WTC11 (cell line): ENCODE data around the gene KRCC1. TPM values are rescaled to one million over a fixed set of nuclear protein-coding genes. Genes with fewer than 3 reads are reported as not detected.

Source experiments
- ATAC-seq: fragments of 200-7000 bp; cut with Tn5 transposase; 2 replicates; pipeline ENCODE4 v1.10.0; 2021; ENCODE audit warnings: mild to moderate bottlenecking, moderate library complexity
- CTCF ChIA-PET: fragments of 300-600 bp; sonication (Branson Sonifier 250); formaldehyde crosslinking; loops from one replicate; lab custom pipeline; 2021; ENCODE audit warnings: antibody characterized with exemption; lab: Charles Lee
- POLR2A ChIA-PET: fragments of 350-600 bp; sonication (Branson Sonifier 250); formaldehyde crosslinking; loops from one replicate; lab custom pipeline; 2021; ENCODE audit warnings: antibody characterized with exemption; lab: Charles Lee
- DNase-seq: peaks from one replicate; pipeline ENCODE4 v3.0.0; 2021; ENCODE audit warnings: low spot score
- H3K27ac Mint-ChIP-seq: 2 replicates; pipeline ENCODE4 v1.8.0; 2021; ENCODE audit warnings: mixed read lengths
- H3K27me3 Mint-ChIP-seq: 2 replicates; pipeline ENCODE4 v1.8.0; 2021; ENCODE audit warnings: low read depth, mild to moderate bottlenecking, moderate library complexity, mixed read lengths
- H3K36me3 Mint-ChIP-seq: 2 replicates; pipeline ENCODE4 v1.8.0; 2021; ENCODE audit warnings: mixed read lengths
- H3K4me1 Mint-ChIP-seq: 2 replicates; pipeline ENCODE4 v1.8.0; 2022; ENCODE audit warnings: mixed read lengths
- H3K4me3 Mint-ChIP-seq: 2 replicates; pipeline ENCODE4 v1.8.0; 2021; ENCODE audit warnings: mild to moderate bottlenecking, moderate library complexity, mixed read lengths
- H3K9me3 Mint-ChIP-seq: 2 replicates; pipeline ENCODE4 v1.8.0; 2021; ENCODE audit warnings: mixed read lengths
- ESRRA ChIP-seq: sonication (generic); formaldehyde crosslinking; IDR thresholded peaks from 2 replicates; pipeline ENCODE4 v1.8.1; 2022; ENCODE audit warnings: mild to moderate bottlenecking, missing genetic modification reagents, borderline replicate concordance
- ETV6 ChIP-seq: sonication (generic); formaldehyde crosslinking; IDR thresholded peaks from 2 replicates; pipeline ENCODE4 v1.8.1; 2022; ENCODE audit warnings: mild to moderate bottlenecking, missing genetic modification reagents
- GTF2I ChIP-seq: fragments of 250-450 bp; sonication (Bioruptor Pico); conservative IDR thresholded peaks from 2 replicates; pipeline ENCODE4 v1.4.0; 2021; ENCODE audit warnings: mild to moderate bottlenecking
- JUN ChIP-seq: sonication (generic); formaldehyde crosslinking; IDR thresholded peaks from 2 replicates; pipeline ENCODE4 v1.8.0; 2023; ENCODE audit warnings: mild to moderate bottlenecking, missing genetic modification reagents
- MLX ChIP-seq: sonication (generic); formaldehyde crosslinking; IDR thresholded peaks from 2 replicates; pipeline ENCODE4 v1.8.1; 2023; ENCODE audit warnings: mild to moderate bottlenecking, missing genetic modification reagents, moderate library complexity
- OVOL2 ChIP-seq: fragments of 250-450 bp; sonication (Bioruptor Pico); IDR thresholded peaks from 2 replicates; pipeline ENCODE4 v1.9.0; 2021; ENCODE audit warnings: mild to moderate bottlenecking, borderline replicate concordance
- RORB ChIP-seq: fragments of 250-450 bp; sonication (Bioruptor Pico); IDR thresholded peaks from 2 replicates; pipeline ENCODE4 v1.9.0; 2021; ENCODE audit warnings: mild to moderate bottlenecking
- SMAD4 ChIP-seq: sonication (generic); formaldehyde crosslinking; IDR thresholded peaks from 2 replicates; pipeline ENCODE4 v1.8.0; 2022; ENCODE audit warnings: mild to moderate bottlenecking, missing genetic modification reagents
- TEAD4 ChIP-seq: sonication (generic); formaldehyde crosslinking; IDR thresholded peaks from 2 replicates; pipeline ENCODE4 v1.8.0; 2022; ENCODE audit warnings: mild to moderate bottlenecking, missing genetic modification reagents
- USF2 ChIP-seq: sonication (generic); formaldehyde crosslinking; IDR thresholded peaks from 2 replicates; pipeline ENCODE4 v1.8.1; 2023; ENCODE audit warnings: mild to moderate bottlenecking, missing genetic modification reagents, moderate library complexity
- ZNF138 ChIP-seq: sonication (generic); formaldehyde crosslinking; conservative IDR thresholded peaks from 2 replicates; pipeline ENCODE4 v1.8.1; 2022; ENCODE audit warnings: mild to moderate bottlenecking, moderate library complexity, missing genetic modification reagents
- ZNF512 ChIP-seq: sonication (generic); formaldehyde crosslinking; IDR thresholded peaks from 2 replicates; pipeline ENCODE4 v1.8.1; 2022; ENCODE audit warnings: missing genetic modification reagents, borderline replicate concordance
- ZNF671 ChIP-seq: fragments of 250-450 bp; sonication (Bioruptor Pico); IDR thresholded peaks from 2 replicates; pipeline ENCODE4 v1.8.0; 2021; ENCODE audit warnings: mild to moderate bottlenecking
- total RNA-seq: library from RNA; stranded (reverse); gene quantifications from 3 replicates; pipeline ENCODE4 v1.2.3, GENCODE V29; 2021
- TF ChIP-seq, protein P1 (sequence below): fragments of 250-450 bp; sonication (Bioruptor Pico); IDR thresholded peaks from 2 replicates; pipeline ENCODE4 v2.1.2; 2022; ENCODE audit warnings: mild to moderate bottlenecking, moderate library complexity
- TF ChIP-seq, protein P2 (sequence below): sonication (generic); formaldehyde crosslinking; IDR thresholded peaks from 2 replicates; pipeline ENCODE4 v1.8.1; 2022; ENCODE audit warnings: mild to moderate bottlenecking, moderate library complexity, missing genetic modification reagents
- TF ChIP-seq, protein P3 (sequence below): sonication (generic); formaldehyde crosslinking; IDR thresholded peaks from 2 replicates; pipeline ENCODE4 v1.8.1; 2023; ENCODE audit warnings: mild to moderate bottlenecking, missing genetic modification reagents
- TF ChIP-seq, protein P4 (sequence below): sonication (generic); formaldehyde crosslinking; IDR thresholded peaks from 2 replicates; pipeline ENCODE4 v1.8.0; 2022; ENCODE audit warnings: mild to moderate bottlenecking, missing genetic modification reagents
- TF ChIP-seq, protein P5 (sequence below): sonication (generic); formaldehyde crosslinking; conservative IDR thresholded peaks from 2 replicates; pipeline ENCODE4 v1.8.1; 2023; ENCODE audit warnings: mild to moderate bottlenecking, low read depth, missing genetic modification reagents, moderate library complexity
- TF ChIP-seq, protein P6 (sequence below): fragments of 250-450 bp; sonication (Bioruptor Pico); IDR thresholded peaks from 2 replicates; pipeline ENCODE4 v1.9.0; 2021; ENCODE audit warnings: mild to moderate bottlenecking

The KRCC1 gene
- total RNA-seq, 1 experiment from 2014 or later = 7.6 TPM

- TF ChIP-seq, protein P1, sequence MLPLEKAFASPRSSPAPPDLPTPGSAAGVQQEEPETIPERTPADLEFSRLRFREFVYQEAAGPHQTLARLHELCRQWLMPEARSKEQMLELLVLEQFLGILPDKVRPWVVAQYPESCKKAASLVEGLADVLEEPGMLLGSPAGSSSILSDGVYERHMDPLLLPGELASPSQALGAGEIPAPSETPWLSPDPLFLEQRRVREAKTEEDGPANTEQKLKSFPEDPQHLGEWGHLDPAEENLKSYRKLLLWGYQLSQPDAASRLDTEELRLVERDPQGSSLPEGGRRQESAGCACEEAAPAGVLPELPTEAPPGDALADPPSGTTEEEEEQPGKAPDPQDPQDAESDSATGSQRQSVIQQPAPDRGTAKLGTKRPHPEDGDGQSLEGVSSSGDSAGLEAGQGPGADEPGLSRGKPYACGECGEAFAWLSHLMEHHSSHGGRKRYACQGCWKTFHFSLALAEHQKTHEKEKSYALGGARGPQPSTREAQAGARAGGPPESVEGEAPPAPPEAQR (CRISPR knock-in tag) = no peak
- TF ChIP-seq RORB (CRISPR knock-in tag) (no peak), ZNF512 (no peak), OVOL2 (CRISPR knock-in tag) (no peak)
These were observed 23.4 kb downstream of the KRCC1 start (continued) for GRCh38 chr2:88032070-88032702.

DNA sequence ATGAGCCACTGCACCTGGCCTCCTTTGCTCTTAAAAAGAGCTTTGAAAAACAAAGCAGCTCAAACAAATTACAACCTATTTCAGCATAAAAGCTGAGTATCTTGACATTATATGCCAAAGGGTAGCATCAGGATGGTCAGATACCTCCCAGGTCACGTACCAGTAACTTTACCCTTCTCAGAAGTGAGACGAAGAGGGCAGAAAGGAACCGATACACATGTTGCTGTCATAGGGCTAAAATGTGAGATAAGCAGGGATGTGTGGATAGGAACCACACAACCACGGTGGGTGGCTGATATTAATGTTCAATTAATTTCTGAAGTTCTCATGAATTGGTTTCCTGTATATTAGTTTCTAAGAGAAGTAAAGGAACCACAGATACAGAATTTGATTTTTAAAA is 26.7 kb downstream of the KRCC1 start:
- Mint-ChIP-seq H3K4me3 (no peak overlapping the region), H3K27ac (no peak overlapping the region), H3K27me3 (no peaks in the 10 kb centered on the region), H3K4me1 (peaks cover 32% of the 10 kb centered on the region), H3K9me3 (no peaks in the 10 kb centered on the region), H3K36me3 (peaks cover 5% of the 10 kb centered on the region; the same call in 1 of the 2 replicates)
- POLR2A ChIA-PET = interaction anchor here (0.7 kb wide), 1 partner anchor 26 kb away, joined by 5 read pairs; no protein-coding TSS in a partner anchor
- DNase-seq (no peak), ATAC-seq (no peak)
- no peak for TF ChIP-seq ZNF671
- no peak for TF ChIP-seq MLX (CRISPR knock-in tag)
- TF ChIP-seq, protein P2, sequence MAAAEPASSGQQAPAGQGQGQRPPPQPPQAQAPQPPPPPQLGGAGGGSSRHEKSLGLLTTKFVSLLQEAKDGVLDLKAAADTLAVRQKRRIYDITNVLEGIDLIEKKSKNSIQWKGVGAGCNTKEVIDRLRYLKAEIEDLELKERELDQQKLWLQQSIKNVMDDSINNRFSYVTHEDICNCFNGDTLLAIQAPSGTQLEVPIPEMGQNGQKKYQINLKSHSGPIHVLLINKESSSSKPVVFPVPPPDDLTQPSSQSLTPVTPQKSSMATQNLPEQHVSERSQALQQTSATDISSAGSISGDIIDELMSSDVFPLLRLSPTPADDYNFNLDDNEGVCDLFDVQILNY (CRISPR knock-in tag) = no peak
- TF ChIP-seq JUN (CRISPR knock-in tag) = no peak
- TF ChIP-seq ETV6 (CRISPR knock-in tag) = no peak
- no peak for TF ChIP-seq TEAD4 (CRISPR knock-in tag)
- no peak for TF ChIP-seq ESRRA
- TF ChIP-seq SMAD4 (CRISPR knock-in tag) = no peak
- TF ChIP-seq USF2 (CRISPR knock-in tag) = no peak
- TF ChIP-seq, protein P1 (CRISPR knock-in tag) = no peak
- TF ChIP-seq ZNF138 (CRISPR knock-in tag) = no peak
- TF ChIP-seq, protein P3, sequence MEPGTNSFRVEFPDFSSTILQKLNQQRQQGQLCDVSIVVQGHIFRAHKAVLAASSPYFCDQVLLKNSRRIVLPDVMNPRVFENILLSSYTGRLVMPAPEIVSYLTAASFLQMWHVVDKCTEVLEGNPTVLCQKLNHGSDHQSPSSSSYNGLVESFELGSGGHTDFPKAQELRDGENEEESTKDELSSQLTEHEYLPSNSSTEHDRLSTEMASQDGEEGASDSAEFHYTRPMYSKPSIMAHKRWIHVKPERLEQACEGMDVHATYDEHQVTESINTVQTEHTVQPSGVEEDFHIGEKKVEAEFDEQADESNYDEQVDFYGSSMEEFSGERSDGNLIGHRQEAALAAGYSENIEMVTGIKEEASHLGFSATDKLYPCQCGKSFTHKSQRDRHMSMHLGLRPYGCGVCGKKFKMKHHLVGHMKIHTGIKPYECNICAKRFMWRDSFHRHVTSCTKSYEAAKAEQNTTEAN = no peak
- TF ChIP-seq, protein P4, sequence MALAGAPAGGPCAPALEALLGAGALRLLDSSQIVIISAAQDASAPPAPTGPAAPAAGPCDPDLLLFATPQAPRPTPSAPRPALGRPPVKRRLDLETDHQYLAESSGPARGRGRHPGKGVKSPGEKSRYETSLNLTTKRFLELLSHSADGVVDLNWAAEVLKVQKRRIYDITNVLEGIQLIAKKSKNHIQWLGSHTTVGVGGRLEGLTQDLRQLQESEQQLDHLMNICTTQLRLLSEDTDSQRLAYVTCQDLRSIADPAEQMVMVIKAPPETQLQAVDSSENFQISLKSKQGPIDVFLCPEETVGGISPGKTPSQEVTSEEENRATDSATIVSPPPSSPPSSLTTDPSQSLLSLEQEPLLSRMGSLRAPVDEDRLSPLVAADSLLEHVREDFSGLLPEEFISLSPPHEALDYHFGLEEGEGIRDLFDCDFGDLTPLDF = no peak
- TF ChIP-seq, protein P5, sequence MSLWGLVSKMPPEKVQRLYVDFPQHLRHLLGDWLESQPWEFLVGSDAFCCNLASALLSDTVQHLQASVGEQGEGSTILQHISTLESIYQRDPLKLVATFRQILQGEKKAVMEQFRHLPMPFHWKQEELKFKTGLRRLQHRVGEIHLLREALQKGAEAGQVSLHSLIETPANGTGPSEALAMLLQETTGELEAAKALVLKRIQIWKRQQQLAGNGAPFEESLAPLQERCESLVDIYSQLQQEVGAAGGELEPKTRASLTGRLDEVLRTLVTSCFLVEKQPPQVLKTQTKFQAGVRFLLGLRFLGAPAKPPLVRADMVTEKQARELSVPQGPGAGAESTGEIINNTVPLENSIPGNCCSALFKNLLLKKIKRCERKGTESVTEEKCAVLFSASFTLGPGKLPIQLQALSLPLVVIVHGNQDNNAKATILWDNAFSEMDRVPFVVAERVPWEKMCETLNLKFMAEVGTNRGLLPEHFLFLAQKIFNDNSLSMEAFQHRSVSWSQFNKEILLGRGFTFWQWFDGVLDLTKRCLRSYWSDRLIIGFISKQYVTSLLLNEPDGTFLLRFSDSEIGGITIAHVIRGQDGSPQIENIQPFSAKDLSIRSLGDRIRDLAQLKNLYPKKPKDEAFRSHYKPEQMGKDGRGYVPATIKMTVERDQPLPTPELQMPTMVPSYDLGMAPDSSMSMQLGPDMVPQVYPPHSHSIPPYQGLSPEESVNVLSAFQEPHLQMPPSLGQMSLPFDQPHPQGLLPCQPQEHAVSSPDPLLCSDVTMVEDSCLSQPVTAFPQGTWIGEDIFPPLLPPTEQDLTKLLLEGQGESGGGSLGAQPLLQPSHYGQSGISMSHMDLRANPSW (CRISPR knock-in tag) = no peak
- no peak for TF ChIP-seq OVOL2 (CRISPR knock-in tag)
- TF ChIP-seq, protein P6, sequence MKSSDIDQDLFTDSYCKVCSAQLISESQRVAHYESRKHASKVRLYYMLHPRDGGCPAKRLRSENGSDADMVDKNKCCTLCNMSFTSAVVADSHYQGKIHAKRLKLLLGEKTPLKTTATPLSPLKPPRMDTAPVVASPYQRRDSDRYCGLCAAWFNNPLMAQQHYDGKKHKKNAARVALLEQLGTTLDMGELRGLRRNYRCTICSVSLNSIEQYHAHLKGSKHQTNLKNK (CRISPR knock-in tag) = no peak
- no peak for TF ChIP-seq GTF2I (CRISPR knock-in tag)
- CTCF ChIA-PET = interaction anchor here (0.8 kb wide), 1 partner anchor 31 kb away, joined by 3 read pairs; no protein-coding TSS in a partner anchor
